NCI-H82 treated with DMSO at 0.1 percent for 48 hours (cell line): Measurements from ENCODE around the gene TSPO.
"Not testable (repeated sequence)": the region's sequence is repeated elsewhere in the genome, so short reads cannot be mapped to it uniquely, and the experiment has no call there.

Source experiments
- DNase-seq: peaks from one replicate; lab custom pipeline; 2025; ENCODE audit not compliant: unreplicated experiment; lab: John Stamatoyannopoulos, UW

The TSPO gene

DNA sequence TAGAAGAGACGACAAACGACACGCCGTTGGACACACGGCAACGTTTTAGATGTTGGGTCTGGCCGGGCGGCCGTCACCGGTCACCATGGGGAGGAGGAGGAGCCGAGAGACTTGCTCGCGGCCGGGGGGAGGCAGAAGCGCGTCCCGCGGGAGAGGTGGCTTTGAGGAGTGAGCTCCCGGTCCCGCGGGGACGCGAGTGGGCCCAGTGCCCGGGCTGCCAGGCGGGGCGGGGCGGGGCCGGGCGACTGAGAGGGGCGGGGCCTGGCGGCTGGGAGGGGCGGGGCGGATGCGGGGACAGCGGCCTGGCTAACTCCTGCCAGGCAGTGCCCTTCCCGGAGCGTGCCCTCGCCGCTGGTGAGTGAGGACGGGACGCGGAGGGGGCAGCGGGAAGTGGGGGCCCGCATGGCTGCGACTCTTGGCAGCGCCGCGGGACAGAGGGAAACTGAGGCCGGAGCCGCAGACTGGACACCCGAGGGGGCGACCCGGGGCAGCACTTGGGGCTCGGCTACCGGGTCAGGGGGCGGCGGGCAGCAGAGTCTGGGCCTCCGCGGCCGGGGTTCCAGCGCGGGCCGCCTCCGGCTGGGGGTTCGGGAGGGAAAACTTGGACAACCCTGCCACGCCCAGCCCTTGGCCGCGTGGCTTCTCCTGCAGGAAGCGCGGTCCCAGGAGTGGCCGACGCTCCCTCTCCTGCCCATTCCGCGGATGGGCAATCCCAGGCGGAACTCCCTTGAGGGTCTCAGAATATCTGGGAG is at the start of gene TSPO:
Gene TSPO (plus strand): TSS at position 309 of the 752 bp plus-strand sequence. CDS start 7,680 bp downstream, outside the sequence.
- no peak for DNase-seq

GRCh38 chr22:43104056-43104625 is 47.2 kb upstream of the TSPO start:
- not testable (repeated sequence) for DNase-seq

GRCh38 chr22:43104950-43105349 is 46.4 kb upstream of the TSPO start:
- DNase-seq = not testable (repeated sequence)

GRCh38 chr22:43106302-43106701 is 45.1 kb upstream of the TSPO start:
- DNase-seq = no peak

DNA sequence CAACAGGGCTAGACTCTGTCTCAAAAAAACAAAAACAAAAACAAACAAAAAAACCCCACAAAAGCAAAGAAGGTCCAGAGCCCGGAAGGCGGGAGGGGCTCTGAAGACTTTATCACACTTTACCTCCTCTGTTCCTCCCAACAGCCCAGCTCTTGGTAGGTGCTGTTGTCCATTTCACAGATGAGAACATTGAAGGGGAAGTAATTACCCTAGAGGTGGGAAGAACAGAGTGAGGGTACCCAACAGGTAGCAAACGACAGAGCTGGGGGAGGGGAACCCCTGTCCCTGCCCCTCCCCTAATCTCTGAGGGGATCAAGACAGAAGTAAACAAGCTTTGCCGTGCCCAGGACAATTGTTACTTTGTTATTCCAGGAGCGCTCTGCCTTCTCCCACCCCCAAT is 41.8 kb upstream of the TSPO start:
- no peak for DNase-seq

- DNase-seq = no peak
Measured at GRCh38 chr22:43109921-43110443, 41.4 kb upstream of the TSPO start.

- DNase-seq = no peak
Measured at GRCh38 chr22:43110444-43110926, 40.9 kb upstream of the TSPO start, which contains the start of gene BIK. BIK (plus strand) TSS chr22:43110750; CDS start chr22:43124023, 13,273 bp downstream.

- DNase-seq = no peak
Measured at GRCh38 chr22:43110927-43111623, 40.3 kb upstream of the TSPO start.

DNA sequence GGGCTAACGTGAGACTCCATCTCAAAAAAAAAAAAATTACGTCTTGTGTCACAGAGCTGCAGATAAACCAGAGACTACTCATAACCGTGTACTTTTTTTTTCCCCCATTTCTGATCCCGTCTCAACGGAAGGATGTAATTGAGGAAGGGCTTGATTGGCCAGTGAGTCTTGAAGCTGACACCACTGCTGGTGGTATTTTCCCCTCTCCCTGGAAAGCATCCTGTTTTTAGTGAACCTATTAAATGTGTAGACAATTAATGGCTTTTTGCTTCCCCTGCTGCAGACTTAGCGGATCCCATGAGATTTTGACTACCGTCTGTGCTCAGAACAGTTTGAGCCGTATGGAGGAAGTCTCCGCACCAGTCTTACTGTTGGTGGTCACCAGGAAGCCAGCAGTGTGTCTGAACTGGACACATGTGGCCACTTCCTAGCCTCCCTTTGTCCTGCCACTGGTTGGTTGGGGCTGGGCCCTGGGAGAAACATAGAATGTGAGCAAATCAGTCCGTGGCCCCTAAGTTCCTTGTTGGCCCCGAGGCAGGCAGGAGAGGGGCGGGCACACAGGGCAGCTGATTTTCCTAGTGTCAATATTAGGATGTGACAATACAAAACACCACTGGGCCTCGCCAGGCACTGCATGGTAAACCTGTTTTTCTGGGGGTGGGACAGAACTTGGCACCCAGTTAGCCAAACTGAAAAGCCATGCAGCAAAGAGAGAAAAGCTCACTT is 37.7 kb upstream of the TSPO start:
- DNase-seq = no peak

DNA sequence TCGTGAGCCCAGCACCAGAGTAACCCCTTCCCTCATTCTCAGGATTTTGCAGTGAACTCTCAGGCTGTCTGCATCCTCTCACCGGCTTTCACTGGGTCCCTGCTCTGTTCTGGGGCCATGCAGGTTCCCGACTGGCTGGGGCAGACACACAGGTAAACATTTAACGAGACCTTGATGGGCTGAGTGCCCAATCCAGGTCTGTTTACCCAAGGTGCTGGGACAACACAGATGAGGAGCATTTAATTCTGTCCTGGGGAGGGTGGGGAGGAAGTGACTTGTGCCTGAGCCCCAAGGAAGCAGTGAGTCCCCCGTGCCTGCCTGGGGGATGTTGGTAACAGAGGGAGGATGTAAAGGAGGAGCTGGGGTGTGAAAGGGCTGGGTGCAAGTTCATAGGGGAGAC is 36.4 kb upstream of the TSPO start:
- DNase-seq = no peak

DNA sequence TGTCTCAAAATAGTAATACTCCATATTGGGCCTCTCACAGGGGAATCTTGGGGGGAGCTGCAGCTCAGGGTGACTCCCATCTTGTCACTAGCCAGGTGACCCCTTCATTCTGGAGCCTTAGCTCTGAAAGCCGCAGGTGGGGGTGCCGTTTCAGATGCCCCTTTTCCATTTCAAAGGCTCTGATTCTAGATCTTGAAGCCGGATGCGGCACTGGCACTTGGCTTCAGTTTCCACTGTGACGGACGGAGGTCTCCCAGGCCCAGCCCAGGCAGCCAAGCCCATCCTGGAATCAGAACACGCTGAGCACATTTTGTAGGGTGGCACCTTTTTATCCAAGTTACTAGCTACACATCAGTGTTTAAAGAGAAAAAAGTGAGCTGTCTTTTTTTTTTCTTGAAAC is 34.4 kb upstream of the TSPO start:
- DNase-seq = no peak

DNA sequence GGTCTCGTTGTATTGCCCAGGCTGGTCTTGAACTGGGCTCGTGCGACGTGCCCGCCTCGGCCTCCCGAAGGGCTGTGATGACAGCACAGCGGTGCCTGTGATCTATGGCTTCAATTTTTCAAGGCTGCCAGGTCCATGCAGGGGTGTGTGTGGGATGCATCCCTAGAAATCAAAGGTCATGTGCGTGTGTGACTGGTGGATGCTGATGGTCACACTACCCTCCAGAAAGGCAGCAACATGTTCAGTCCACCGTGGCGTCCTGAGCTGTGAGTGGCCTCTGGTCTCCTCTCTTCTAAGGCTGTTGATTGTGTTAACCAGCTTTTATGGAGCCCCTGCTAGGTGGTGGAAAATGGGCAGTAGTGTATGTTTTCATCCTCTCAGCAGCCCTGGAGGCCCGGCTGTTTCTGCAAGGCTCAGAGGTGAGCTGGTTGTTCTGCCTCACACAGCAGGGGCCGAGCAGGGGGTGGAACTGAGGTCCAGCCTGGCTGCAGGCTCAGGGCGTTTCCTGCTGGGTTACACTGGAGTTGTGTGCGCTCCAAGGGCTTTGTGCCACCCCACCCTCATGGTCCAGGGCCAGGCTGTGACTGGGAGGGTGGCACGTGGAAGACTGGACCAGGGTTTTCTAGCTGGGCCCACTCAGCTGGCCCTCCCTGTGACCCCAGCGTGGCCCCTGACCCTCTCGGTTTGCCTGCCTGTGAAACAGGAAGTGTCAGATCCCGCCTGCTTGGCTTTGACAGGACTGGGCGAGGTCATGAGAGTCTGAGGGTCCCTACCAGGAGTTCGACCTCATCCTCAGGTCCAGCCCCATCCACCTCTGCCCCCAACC is 33.1 kb upstream of the TSPO start:
- no peak for DNase-seq

- DNase-seq = no peak
Measured at GRCh38 chr22:43118953-43119458, 32.4 kb upstream of the TSPO start.

- no peak for DNase-seq
Measured at GRCh38 chr22:43126501-43127165, 24.7 kb upstream of the TSPO start.

DNA sequence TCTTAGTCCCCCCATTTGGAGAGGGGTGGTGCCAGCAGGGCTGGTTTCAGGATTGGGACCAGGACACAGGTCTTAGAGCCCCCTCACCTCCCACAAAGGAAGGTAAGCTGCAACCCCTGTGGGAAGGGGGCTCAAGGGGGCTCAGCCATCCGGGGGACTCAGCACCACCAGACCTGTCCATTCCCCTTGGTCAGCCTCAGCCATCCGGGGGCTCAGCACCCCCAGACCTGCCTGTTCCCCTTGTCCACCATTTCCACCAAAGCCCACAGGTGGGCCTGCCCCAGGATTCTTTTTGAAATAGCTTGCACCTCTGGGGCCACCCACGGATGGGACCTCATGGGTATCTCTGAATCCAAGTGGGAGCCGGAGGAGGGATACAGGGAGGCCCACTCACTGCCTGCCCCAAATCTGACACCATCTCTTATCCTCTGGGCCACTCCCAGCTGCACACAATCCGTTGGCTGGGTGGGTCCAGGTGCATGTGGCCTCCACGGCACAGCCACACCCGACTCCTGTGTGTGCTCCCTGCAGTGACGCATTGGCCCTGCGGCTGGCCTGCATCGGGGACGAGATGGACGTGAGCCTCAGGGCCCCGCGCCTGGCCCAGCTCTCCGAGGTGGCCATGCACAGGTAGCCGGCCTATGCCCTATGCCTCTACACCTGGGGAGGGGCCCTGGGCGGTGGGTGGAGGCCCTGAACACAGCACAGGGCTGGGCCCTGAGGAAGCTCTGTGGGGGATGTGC is 24.0 kb upstream of the TSPO start:
- no peak for DNase-seq

GRCh38 chr22:43128116-43128515 is 23.2 kb upstream of the TSPO start:
- no peak for DNase-seq

DNA sequence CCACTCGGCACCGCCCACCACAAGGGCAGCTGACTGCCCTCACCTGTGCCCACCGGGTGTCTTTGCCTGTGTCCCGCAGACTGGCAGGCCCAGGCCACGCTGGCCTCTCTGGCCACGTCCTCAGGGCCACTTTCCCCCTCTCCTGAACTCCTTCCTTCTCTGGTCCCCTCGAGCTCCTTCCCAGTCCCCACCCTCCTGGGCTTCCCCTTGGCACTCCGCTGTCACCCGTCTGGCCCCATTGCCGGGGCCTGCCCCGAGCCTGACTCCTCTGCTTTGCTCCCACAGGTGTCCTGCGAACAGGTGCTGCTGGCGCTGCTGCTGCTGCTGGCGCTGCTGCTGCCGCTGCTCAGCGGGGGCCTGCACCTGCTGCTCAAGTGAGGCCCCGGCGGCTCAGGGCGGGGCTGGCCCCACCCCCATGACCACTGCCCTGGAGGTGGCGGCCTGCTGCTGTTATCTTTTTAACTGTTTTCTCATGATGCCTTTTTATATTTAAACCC is 22.4 kb upstream of the TSPO start:
- DNase-seq = no peak
